Endothelial cell of umbilical vein (primary cell): ENCODE data around the gene CACNA1B. TPM values are rescaled to one million over a fixed set of nuclear protein-coding genes. Genes with fewer than 3 reads are reported as not detected.

Experiments
- BruUV-seq: library from RNA; stranded (reverse); fragments of 400-500 nt; replicated peaks from 2 replicates; lab custom pipeline; 2021; lab: Mats Ljungman, UMichigan
- CTCF ChIA-PET: fragments of 300-600, 350-600 bp; sonication (Branson Sonifier 250); formaldehyde crosslinking; loops from one replicate; lab custom pipeline; 2021; ENCODE audit warnings: antibody characterized with exemption, inconsistent platforms; lab: Charles Lee
- POLR2A ChIA-PET: fragments of 300-600, 350-600 bp; sonication (Branson Sonifier 250); formaldehyde crosslinking; loops from one replicate; lab custom pipeline; 2021; ENCODE audit warnings: antibody characterized with exemption, inconsistent platforms; lab: Charles Lee
- DNase-seq: peaks from one replicate; pipeline ENCODE4 v3.0.0-alpha.2; 2011; ENCODE audit warnings: low read depth, low spot score
- FAIRE-seq: peaks from 2 replicates; lab custom pipeline; 2011; peaks lifted over from hg19 to GRCh38; lab: Jason Lieb, UNC
- H2AFZ ChIP-seq: 2 replicates; pipeline ENCODE4 v1.6.0; 2012; ENCODE audit warnings: low read depth, low read length, control low read depth, inconsistent platforms
- H3K27ac ChIP-seq: 2 replicates; pipeline ENCODE4 v1.5.1; 2011; ENCODE audit warnings: low read depth, mild to moderate bottlenecking, control low read depth, low read length, moderate library complexity; ENCODE audit not compliant: insufficient read depth
- H3K27me3 ChIP-seq, 2 experiments: 2 replicates each; pipeline versions ENCODE4 v1.6.0 to v1.6.1; 2011; ENCODE audit warnings: low read length in 2 of 2, mixed read lengths in 1 of 2; ENCODE audit not compliant: control insufficient read depth in 2 of 2, insufficient read depth in 2 of 2
- H3K36me3 ChIP-seq, 2 experiments: 2 replicates in 1 of 2; 3 replicates in 1 of 2; pipeline ENCODE4 v1.5.1; 2011; ENCODE audit warnings: low read length in 2 of 2, mild to moderate bottlenecking in 1 of 2, moderate library complexity in 1 of 2; ENCODE audit not compliant: control insufficient read depth in 2 of 2, insufficient read depth in 2 of 2; ENCODE audit errors: extremely low read depth in 1 of 2
- H3K4me1 ChIP-seq: 3 replicates; pipeline ENCODE4 v1.5.1; 2011; ENCODE audit warnings: mild to moderate bottlenecking, low read length; ENCODE audit not compliant: control insufficient read depth, insufficient read depth; ENCODE audit errors: extremely low read depth
- H3K4me2 ChIP-seq: 2 replicates; pipeline ENCODE4 v1.6.1; 2011; ENCODE audit warnings: low read length, control low read depth, mixed read lengths; ENCODE audit not compliant: insufficient read depth
- H3K4me3 ChIP-seq, 3 experiments: fragments of 200-600 bp in 1 of 3; sonication (generic), shearing (Covaris generic) in 1 of 3; replicated peaks in 1 of 3; 2 replicates each; pipeline ENCODE4 v1.5.1; 2011 to 2016; ENCODE audit warnings: control low read depth in 3 of 3, low read length in 3 of 3, mild to moderate bottlenecking in 2 of 3, inconsistent platforms in 1 of 3, low read depth in 1 of 3, moderate library complexity in 1 of 3; ENCODE audit not compliant: insufficient read depth in 1 of 3
- H3K79me2 ChIP-seq: 2 replicates; pipeline ENCODE4 v1.6.0; 2012; ENCODE audit warnings: low read length, inconsistent platforms; ENCODE audit not compliant: control insufficient read depth, insufficient read depth
- H3K9ac ChIP-seq: replicated peaks from 2 replicates; pipeline ENCODE3; 2011; ENCODE audit warnings: low read length, control low read depth; ENCODE audit not compliant: insufficient read depth; ENCODE audit errors: extremely low read depth
- H3K9me1 ChIP-seq: replicated peaks from 3 replicates; pipeline ENCODE4 v1.6.0; 2011; ENCODE audit warnings: mild to moderate bottlenecking, low read length; ENCODE audit not compliant: control insufficient read depth, insufficient read depth; ENCODE audit errors: extremely low read depth
- H3K9me3 ChIP-seq: replicated peaks from 2 replicates; pipeline ENCODE4 v1.5.1; 2012; ENCODE audit warnings: low read length, inconsistent platforms; ENCODE audit not compliant: control insufficient read depth, insufficient read depth
- H4K20me1 ChIP-seq: replicated peaks from 2 replicates; pipeline ENCODE3; 2011; ENCODE audit warnings: mild to moderate bottlenecking, low read length; ENCODE audit not compliant: control insufficient read depth, insufficient read depth; ENCODE audit errors: extremely low read depth
- EZH2 ChIP-seq: IDR thresholded peaks from 2 replicates; pipeline ENCODE4 v1.6.1; 2012; ENCODE audit warnings: borderline replicate concordance, low read depth, mild to moderate bottlenecking, moderate library complexity, low read length, inconsistent platforms; ENCODE audit not compliant: severe bottlenecking
- FOS ChIP-seq: IDR thresholded peaks from 2 replicates; pipeline ENCODE4 v1.6.1; 2011; ENCODE audit warnings: mild to moderate bottlenecking, low read length, moderate library complexity, borderline replicate concordance; ENCODE audit not compliant: insufficient read depth
- GATA2 ChIP-seq: IDR thresholded peaks from 2 replicates; pipeline ENCODE4 v1.7.0; 2011; ENCODE audit warnings: low read depth, mild to moderate bottlenecking, moderate library complexity, mixed read lengths, low read length; ENCODE audit not compliant: insufficient read length, insufficient read depth
- JUN ChIP-seq: IDR thresholded peaks from 2 replicates; pipeline ENCODE4 v1.6.1; 2011; ENCODE audit warnings: borderline replicate concordance, low read depth; ENCODE audit not compliant: insufficient read length, insufficient read depth
- MYC ChIP-seq: IDR thresholded peaks from one replicate; pipeline ENCODE4 v1.6.1; 2011; ENCODE audit warnings: mild to moderate bottlenecking, low read depth, low read length
- POLR2A ChIP-seq: IDR thresholded peaks from 2 replicates; pipeline ENCODE4 v1.6.1; 2012; ENCODE audit warnings: low read depth, mild to moderate bottlenecking, control low read depth, low read length
- POLR2AphosphoS5 ChIP-seq: IDR thresholded peaks from 2 replicates; pipeline ENCODE4 v1.6.1; 2012; ENCODE audit warnings: low read depth, mild to moderate bottlenecking, control low read depth, low read length, moderate library complexity; ENCODE audit not compliant: insufficient read depth
- dilution Hi-C: fragments of 300-500 bp; cut with MboI; formaldehyde crosslinking; loops from one replicate; pipeline ENCODE4 v1.15.0; 2019; ENCODE audit warnings: low sequenced_read_pairs; ENCODE audit not compliant: extremely low pct_ligation_motif_present
- intact Hi-C: fragments of 100-400 bp; cut with micrococcal nuclease; formaldehyde crosslinking; loops from one replicate; pipeline ENCODE4 v1.10.0; 2022
- polyA plus RNA-seq, 4 experiments: library from polyadenylated mRNA; depleted of rRNA in 3 of 4; stranded (reverse) in 3 of 4; unstranded in 1 of 4; fragments of >200 nt; gene quantifications; 2 replicates each; pipeline versions ENCODE4 v1.2.1 to v1.2.3, GENCODE V29; 2011 to 2012; ENCODE audit warnings: missing spikeins in 1 of 4
- total RNA-seq: library from RNA; stranded (reverse); gene quantifications from 2 replicates; pipeline ENCODE4 v1.2.3, GENCODE V29; 2021
- TF ChIP-seq, protein P1 (sequence below): IDR thresholded peaks from 2 replicates; pipeline ENCODE4 v1.6.1; 2011; ENCODE audit not compliant: insufficient read depth, insufficient read length
- TF ChIP-seq, protein P2 (sequence below), 2 donors: IDR thresholded peaks; 1 replicate in 1 of 2; 2 replicates in 1 of 2; pipeline ENCODE4 v1.5.1; 2011; ENCODE audit warnings: low read length in 2 of 2, mild to moderate bottlenecking in 2 of 2, moderate library complexity in 2 of 2, control low read depth in 1 of 2, inconsistent platforms in 1 of 2, low read depth in 1 of 2; ENCODE audit not compliant: insufficient read depth in 1 of 2; ENCODE audit errors: extremely low read depth in 1 of 2

Gene CACNA1B
- total and polyA plus RNA-seq, 2 donors (not counting 3 experiments of a cell fraction or from before 2014, with no cell fraction given): 0.11 to 0.41 TPM

DNA sequence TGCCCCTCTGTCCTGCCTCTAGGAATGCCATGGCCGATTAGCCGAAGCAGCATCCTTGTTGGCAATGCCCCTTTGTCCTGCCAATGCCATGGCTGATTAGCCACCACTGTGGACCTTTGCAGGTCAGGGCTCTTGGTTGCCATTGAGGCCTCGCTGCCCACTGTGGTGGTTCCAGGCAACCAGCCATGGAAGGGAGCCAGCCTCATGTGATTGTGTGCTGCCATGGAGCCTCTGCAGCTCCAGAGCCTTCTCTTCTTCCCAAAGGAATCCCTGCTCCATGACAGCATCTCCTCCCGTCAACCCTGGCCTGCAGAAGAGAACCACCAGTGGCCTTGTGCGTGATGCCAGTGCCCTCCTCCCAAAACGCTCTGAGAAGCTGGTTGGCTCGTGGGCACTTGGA is 187.0 kb downstream of the CACNA1B start:
- H3K4me1 ChIP-seq: no peaks in the 10 kb centered on the region
- no peak overlapping the region for H3K9ac ChIP-seq
- no peak overlapping the region for H3K4me2 ChIP-seq
- H3K9me1 ChIP-seq: no peaks in the 10 kb centered on the region
- DNase-seq: no peak
- H3K79me2 ChIP-seq: no peaks in the 10 kb centered on the region
- TF ChIP-seq EZH2: no peak
- TF ChIP-seq MYC: no peak
- no peak for TF ChIP-seq FOS
- TF ChIP-seq, protein P1, sequence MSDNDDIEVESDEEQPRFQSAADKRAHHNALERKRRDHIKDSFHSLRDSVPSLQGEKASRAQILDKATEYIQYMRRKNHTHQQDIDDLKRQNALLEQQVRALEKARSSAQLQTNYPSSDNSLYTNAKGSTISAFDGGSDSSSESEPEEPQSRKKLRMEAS: no peak
- TF ChIP-seq, protein P2, sequence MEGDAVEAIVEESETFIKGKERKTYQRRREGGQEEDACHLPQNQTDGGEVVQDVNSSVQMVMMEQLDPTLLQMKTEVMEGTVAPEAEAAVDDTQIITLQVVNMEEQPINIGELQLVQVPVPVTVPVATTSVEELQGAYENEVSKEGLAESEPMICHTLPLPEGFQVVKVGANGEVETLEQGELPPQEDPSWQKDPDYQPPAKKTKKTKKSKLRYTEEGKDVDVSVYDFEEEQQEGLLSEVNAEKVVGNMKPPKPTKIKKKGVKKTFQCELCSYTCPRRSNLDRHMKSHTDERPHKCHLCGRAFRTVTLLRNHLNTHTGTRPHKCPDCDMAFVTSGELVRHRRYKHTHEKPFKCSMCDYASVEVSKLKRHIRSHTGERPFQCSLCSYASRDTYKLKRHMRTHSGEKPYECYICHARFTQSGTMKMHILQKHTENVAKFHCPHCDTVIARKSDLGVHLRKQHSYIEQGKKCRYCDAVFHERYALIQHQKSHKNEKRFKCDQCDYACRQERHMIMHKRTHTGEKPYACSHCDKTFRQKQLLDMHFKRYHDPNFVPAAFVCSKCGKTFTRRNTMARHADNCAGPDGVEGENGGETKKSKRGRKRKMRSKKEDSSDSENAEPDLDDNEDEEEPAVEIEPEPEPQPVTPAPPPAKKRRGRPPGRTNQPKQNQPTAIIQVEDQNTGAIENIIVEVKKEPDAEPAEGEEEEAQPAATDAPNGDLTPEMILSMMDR (IDR thresholded peaks at IDR 0.05; ENCODE audit: extremely low read depth in 1 of 2, insufficient read depth in 1 of 2, low read depth in 1 of 2, low read length in 2 of 2): no peak
- no peak for TF ChIP-seq POLR2A
- no peak for TF ChIP-seq POLR2AphosphoS5
- TF ChIP-seq JUN: no peak
- no peak for TF ChIP-seq GATA2
- ChIA-PET CTCF (no interaction called here), POLR2A (no interaction called here)
- intact Hi-C loops (no loop called here), dilution Hi-C loops (no loop called here)
- H3K27ac ChIP-seq: no peak overlapping the region
- H3K9me3 ChIP-seq: no peaks in the 10 kb centered on the region
- no peak overlapping the region for H3K4me3 ChIP-seq
- H2AFZ ChIP-seq: no peak overlapping the region
- no peaks in the 10 kb centered on the region for H4K20me1 ChIP-seq
- no peaks in the 10 kb centered on the region for H3K27me3 ChIP-seq
- no TSS peak for BruUV-seq
- no peak for FAIRE-seq
- H3K36me3 ChIP-seq: no peaks in the 10 kb centered on the region
